ENCODE data around the gene NDUFS6. TPM values are rescaled to one million over a fixed set of nuclear protein-coding genes. Genes with fewer than 3 reads are reported as not detected.

The NDUFS6 gene
- total RNA-seq, 4 donors from 2014 or later: 38.9 to 64.5 (median 51.2) TPM

GRCh38 chr5:1860021-1860610 is 58.9 kb downstream of the NDUFS6 start:
- Histone ChIP-seq H3K27me3 (peaks cover 58% of the 10 kb centered on the region), H3K27ac (no peak overlapping the region), H3K9me3 (no peaks in the 10 kb centered on the region), H3K4me3 (no peak overlapping the region), H3K36me3 (no peaks in the 10 kb centered on the region), H3K4me1 (no peaks in the 10 kb centered on the region)
- WGBS: 88% methylated on average over 18 of the region's 22 CpGs
- no peak for DNase-seq (ENCODE audit: low spot score in 2 of 2)
- TF ChIP-seq CTCF (IDR thresholded peaks at IDR 0.05) (no peak), POLR2A (IDR thresholded peaks at IDR 0.05) (no peak), POLR2AphosphoS5 (IDR thresholded peaks at IDR 0.05) (no peak), EP300 (IDR thresholded peaks at IDR 0.05) (no peak)

GRCh38 chr5:1860949-1861348 is 59.7 kb downstream of the NDUFS6 start:
- no peaks in the 10 kb centered on the region for H3K9me3 ChIP-seq
- WGBS: 90% methylated on average over 2 of the region's 7 CpGs
- peaks cover 59% of the 10 kb centered on the region for H3K27me3 ChIP-seq
- no peaks in the 10 kb centered on the region for H3K4me1 ChIP-seq
- no peak overlapping the region for H3K27ac ChIP-seq
- H3K4me3 ChIP-seq: no peak overlapping the region
- H3K36me3 ChIP-seq: no peaks in the 10 kb centered on the region
- DNase-seq (ENCODE audit: low spot score in 2 of 2): no peak
- no peak for TF ChIP-seq POLR2A (IDR thresholded peaks at IDR 0.05)
- no peak for TF ChIP-seq POLR2AphosphoS5 (IDR thresholded peaks at IDR 0.05)

- no peak for DNase-seq (ENCODE audit: low spot score in 2 of 2)
- 74% methylated on average over 3 of the region's 16 CpGs for WGBS
- Histone ChIP-seq H3K27me3 (peaks cover 66% of the 10 kb centered on the region), H3K4me3 (no peak overlapping the region), H3K36me3 (no peaks in the 10 kb centered on the region), H3K4me1 (no peaks in the 10 kb centered on the region), H3K27ac (no peak overlapping the region), H3K9me3 (no peaks in the 10 kb centered on the region)
- TF ChIP-seq POLR2A (IDR thresholded peaks at IDR 0.05) (no peak), CTCF (IDR thresholded peaks at IDR 0.05) (no peak), POLR2AphosphoS5 (IDR thresholded peaks at IDR 0.05) (no peak), EP300 (IDR thresholded peaks at IDR 0.05) (no peak)
Observed at GRCh38 chr5:1864896-1865440, 63.8 kb downstream of the NDUFS6 start.

GRCh38 chr5:1865486-1865885 is 64.3 kb downstream of the NDUFS6 start:
- no peak for DNase-seq (ENCODE audit: low spot score in 2 of 2)
- Histone ChIP-seq H3K9me3 (no peaks in the 10 kb centered on the region), H3K27ac (no peak overlapping the region), H3K27me3 (peaks cover 66% of the 10 kb centered on the region), H3K4me3 (no peak overlapping the region), H3K4me1 (no peaks in the 10 kb centered on the region), H3K36me3 (no peaks in the 10 kb centered on the region)
- WGBS: 39% methylated on average over 9 of the region's 14 CpGs
- TF ChIP-seq CTCF (IDR thresholded peaks at IDR 0.05): no peak
- TF ChIP-seq EP300 (IDR thresholded peaks at IDR 0.05): no peak
- no peak for TF ChIP-seq POLR2AphosphoS5 (IDR thresholded peaks at IDR 0.05)
- TF ChIP-seq POLR2A (IDR thresholded peaks at IDR 0.05): no peak

Other genes starting within 250 kb of the NDUFS6 start
- gene MRPL36, start 1.6 kb upstream of the NDUFS6 start, total RNA-seq: 10 to 100 TPM; 13.7 to 62.5 (median 41.2) TPM
- 10 to 100 TPM; 20.3 to 45.9 (median 33.5) TPM for gene IRX4, start 81.5 kb downstream of the NDUFS6 start, total RNA-seq